Osteoblast (primary cell): ENCODE results near the gene MAMDC2. TPM values are rescaled to one million over a fixed set of nuclear protein-coding genes. Genes with fewer than 3 reads are reported as not detected.

Experiments used
- DNase-seq: peaks from one replicate; pipeline ENCODE4 v3.0.0; 2011; ENCODE audit warnings: low spot score, mixed read lengths; ENCODE audit not compliant: insufficient read length; ENCODE audit errors: missing footprints
- H2AFZ ChIP-seq: 2 replicates; pipeline ENCODE4 v1.6.0; 2011; ENCODE audit warnings: mild to moderate bottlenecking, low read length
- H3K27ac ChIP-seq: 2 replicates; pipeline ENCODE4 v1.5.1; 2011; ENCODE audit warnings: mild to moderate bottlenecking, low read depth, low read length, moderate library complexity
- H3K27me3 ChIP-seq: 2 replicates; pipeline ENCODE4 v1.6.0; 2012; ENCODE audit warnings: mild to moderate bottlenecking, control low read depth, inconsistent platforms, low read length, moderate library complexity; ENCODE audit not compliant: insufficient read depth
- H3K36me3 ChIP-seq: 2 replicates; pipeline ENCODE4 v1.5.1; 2011; ENCODE audit warnings: mild to moderate bottlenecking, low read length, control low read depth, moderate library complexity; ENCODE audit not compliant: insufficient read depth
- H3K4me1 ChIP-seq: 2 replicates; pipeline ENCODE4 v1.5.1; 2011; ENCODE audit warnings: mild to moderate bottlenecking, low read length, control low read depth, moderate library complexity; ENCODE audit not compliant: insufficient read depth
- H3K4me2 ChIP-seq: 2 replicates; pipeline ENCODE4 v1.6.0; 2011; ENCODE audit warnings: mild to moderate bottlenecking, low read length; ENCODE audit not compliant: insufficient read depth
- H3K4me3 ChIP-seq: fragments of 200-600 bp; sonication (generic); 3 replicates; pipeline ENCODE4 v1.5.1; 2012; ENCODE audit warnings: mild to moderate bottlenecking, low read length, inconsistent platforms; ENCODE audit not compliant: insufficient read depth
- H3K79me2 ChIP-seq: 2 replicates; pipeline ENCODE4 v1.6.0; 2012; ENCODE audit warnings: mild to moderate bottlenecking, low read length, control low read depth, inconsistent platforms; ENCODE audit not compliant: insufficient read depth
- H3K9me3 ChIP-seq: 2 replicates; pipeline ENCODE4 v1.5.1; 2011; ENCODE audit warnings: low read depth, low read length, control low read depth
- H4K20me1 ChIP-seq: 2 replicates; pipeline ENCODE4 v1.6.0; 2012; ENCODE audit warnings: mild to moderate bottlenecking, low read length, control low read depth; ENCODE audit not compliant: insufficient read depth
- total RNA-seq: library from RNA; depleted of rRNA; stranded (reverse); fragments of >200 nt; gene quantifications from 2 replicates; pipeline ENCODE4 v1.2.3, GENCODE V29; 2012
- TF ChIP-seq, protein P1 (sequence below): IDR thresholded peaks from 2 replicates; pipeline ENCODE4 v1.5.1; 2011; ENCODE audit warnings: mild to moderate bottlenecking, low read depth, low read length, moderate library complexity; ENCODE audit errors: extremely low read depth

The MAMDC2 gene
- total RNA-seq, 1 donor = 1.4 TPM

GRCh38 chr9:70081120-70081495 lies 37.5 kb downstream of the MAMDC2 start:
- Histone ChIP-seq H3K27ac (peak overlapping the region; percentile 57), H3K27me3 (no peaks in the 10 kb centered on the region), H2AFZ (no peak overlapping the region), H4K20me1 (no peaks in the 10 kb centered on the region), H3K4me2 (peak overlapping the region; percentile 21), H3K4me3 (no peak overlapping the region), H3K36me3 (no peaks in the 10 kb centered on the region), H3K9me3 (no peaks in the 10 kb centered on the region), H3K79me2 (no peaks in the 10 kb centered on the region), H3K4me1 (peaks cover 22% of the 10 kb centered on the region)
- DNase-seq = peak; percentile 49
- TF ChIP-seq, protein P1, sequence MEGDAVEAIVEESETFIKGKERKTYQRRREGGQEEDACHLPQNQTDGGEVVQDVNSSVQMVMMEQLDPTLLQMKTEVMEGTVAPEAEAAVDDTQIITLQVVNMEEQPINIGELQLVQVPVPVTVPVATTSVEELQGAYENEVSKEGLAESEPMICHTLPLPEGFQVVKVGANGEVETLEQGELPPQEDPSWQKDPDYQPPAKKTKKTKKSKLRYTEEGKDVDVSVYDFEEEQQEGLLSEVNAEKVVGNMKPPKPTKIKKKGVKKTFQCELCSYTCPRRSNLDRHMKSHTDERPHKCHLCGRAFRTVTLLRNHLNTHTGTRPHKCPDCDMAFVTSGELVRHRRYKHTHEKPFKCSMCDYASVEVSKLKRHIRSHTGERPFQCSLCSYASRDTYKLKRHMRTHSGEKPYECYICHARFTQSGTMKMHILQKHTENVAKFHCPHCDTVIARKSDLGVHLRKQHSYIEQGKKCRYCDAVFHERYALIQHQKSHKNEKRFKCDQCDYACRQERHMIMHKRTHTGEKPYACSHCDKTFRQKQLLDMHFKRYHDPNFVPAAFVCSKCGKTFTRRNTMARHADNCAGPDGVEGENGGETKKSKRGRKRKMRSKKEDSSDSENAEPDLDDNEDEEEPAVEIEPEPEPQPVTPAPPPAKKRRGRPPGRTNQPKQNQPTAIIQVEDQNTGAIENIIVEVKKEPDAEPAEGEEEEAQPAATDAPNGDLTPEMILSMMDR = no peak

- H3K27me3 ChIP-seq = no peaks in the 10 kb centered on the region
- H2AFZ ChIP-seq = no peak overlapping the region
- no peaks in the 10 kb centered on the region for H4K20me1 ChIP-seq
- DNase-seq = no peak
- peaks cover 22% of the 10 kb centered on the region for H3K4me1 ChIP-seq
- TF ChIP-seq, protein P1 = no peak
- H3K79me2 ChIP-seq = no peaks in the 10 kb centered on the region
- no peaks in the 10 kb centered on the region for H3K9me3 ChIP-seq
- H3K36me3 ChIP-seq = no peaks in the 10 kb centered on the region
- H3K4me2 ChIP-seq = no peak overlapping the region
- no peak overlapping the region for H3K4me3 ChIP-seq
- no peak overlapping the region for H3K27ac ChIP-seq
Observed at GRCh38 chr9:70083429-70083828, 39.8 kb downstream of the MAMDC2 start.

DNA sequence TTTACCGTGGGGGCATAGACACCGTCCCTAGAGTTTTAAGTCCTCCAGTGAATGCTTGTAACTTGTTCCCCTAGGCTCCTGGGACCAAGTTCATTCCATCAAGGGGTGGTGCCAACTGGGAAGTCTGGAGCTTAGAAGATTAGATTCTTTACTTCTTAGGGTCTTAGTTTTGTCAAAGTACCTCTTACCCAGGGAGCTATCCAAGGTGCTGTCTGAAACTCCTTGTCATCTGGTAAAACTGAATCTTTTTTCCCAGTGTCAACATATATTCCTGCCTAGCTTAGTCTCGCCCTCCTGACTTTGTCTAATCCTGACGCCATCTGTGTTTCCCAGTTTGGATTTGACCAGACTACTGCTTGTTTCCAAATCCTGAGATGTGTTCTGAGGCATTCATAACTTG lies 41.6 kb downstream of the MAMDC2 start:
- H3K4me1 ChIP-seq = peaks cover 15% of the 10 kb centered on the region
- H3K4me2 ChIP-seq = no peak overlapping the region
- H2AFZ ChIP-seq = no peak overlapping the region
- no peaks in the 10 kb centered on the region for H3K79me2 ChIP-seq
- TF ChIP-seq, protein P1 = no peak
- H4K20me1 ChIP-seq = no peaks in the 10 kb centered on the region
- no peaks in the 10 kb centered on the region for H3K36me3 ChIP-seq
- no peaks in the 10 kb centered on the region for H3K9me3 ChIP-seq
- H3K27me3 ChIP-seq = no peaks in the 10 kb centered on the region
- no peak for DNase-seq
- no peak overlapping the region for H3K4me3 ChIP-seq
- H3K27ac ChIP-seq = no peak overlapping the region

- DNase-seq = no peak
- Histone ChIP-seq H3K9me3 (no peaks in the 10 kb centered on the region), H2AFZ (no peak overlapping the region), H3K4me2 (no peak overlapping the region), H3K36me3 (no peaks in the 10 kb centered on the region), H3K4me1 (no peaks in the 10 kb centered on the region), H4K20me1 (no peaks in the 10 kb centered on the region), H3K4me3 (no peak overlapping the region), H3K27ac (no peak overlapping the region), H3K27me3 (no peaks in the 10 kb centered on the region), H3K79me2 (no peaks in the 10 kb centered on the region)
- TF ChIP-seq, protein P1 = no peak
Observed at GRCh38 chr9:70091103-70091502, 47.5 kb downstream of the MAMDC2 start.
